Stomach (tissue), 19 donors: ENCODE measurements around the gene FDCSP. TPM values are rescaled to one million over a fixed set of nuclear protein-coding genes. Genes with fewer than 3 reads are reported as not detected.

Source experiments
- DNase-seq, 2 donors: peaks; one replicate each; pipeline versions ENCODE4 v3.0.0 to v3.0.0-alpha.2; 2013 to 2019
- H3K27ac ChIP-seq, 5 donors: fragments of 200-600 bp in 4 of 5; sonication (generic) in 4 of 5; one replicate each; pipeline ENCODE4 v1.5.1; 2013 to 2019; ENCODE audit warnings: mild to moderate bottlenecking in 1 of 5, moderate library complexity in 1 of 5
- H3K27me3 ChIP-seq, 3 donors: fragments of 200-600 bp; sonication (generic); one replicate each; pipeline ENCODE4 v1.5.1; 2017 to 2019; ENCODE audit warnings: mixed run types in 1 of 3
- H3K36me3 ChIP-seq, 4 donors: fragments of 200-600 bp; sonication (generic); 1 replicate in 3 of 4; 2 replicates in 1 of 4; pipeline ENCODE4 v1.5.1; 2016 to 2019
- H3K4me1 ChIP-seq, 4 donors: fragments of 200-600 bp; sonication (generic); one replicate each; pipeline ENCODE4 v1.5.1; 2016 to 2019
- H3K4me3 ChIP-seq, 4 donors: fragments of 200-600 bp; sonication (generic) in 3 of 4; one replicate each; pipeline ENCODE4 v1.5.1; 2016 to 2019; ENCODE audit warnings: mild to moderate bottlenecking in 1 of 4
- H3K9me3 ChIP-seq, 4 donors: fragments of 200-600 bp; sonication (generic); one replicate each; pipeline ENCODE4 v1.5.1; 2016 to 2019
- CTCF ChIP-seq, 7 experiments: fragments of 450-650 bp in 4 of 7; fragments of 200-600 bp in 3 of 7; sonication (generic) in 3 of 7; IDR thresholded peaks; one replicate each; pipeline ENCODE4 v1.5.1; 2016 to 2019; ENCODE audit warnings: antibody characterized with exemption in 7 of 7, control low read depth in 2 of 7, mild to moderate bottlenecking in 1 of 7
- EP300 ChIP-seq: sonication (generic); formaldehyde crosslinking; IDR thresholded peaks from one replicate; pipeline ENCODE4 v1.6.1; 2017; ENCODE audit warnings: antibody characterized with exemption
- POLR2A ChIP-seq, 4 donors: fragments of 450-650 bp; IDR thresholded peaks; one replicate each; pipeline ENCODE4 v1.6.1; 2016; ENCODE audit warnings: antibody characterized with exemption in 4 of 4, control low read depth in 2 of 4, mild to moderate bottlenecking in 1 of 4, moderate library complexity in 1 of 4
- POLR2AphosphoS5 ChIP-seq, 3 donors: sonication (generic); formaldehyde crosslinking; IDR thresholded peaks; one replicate each; pipeline ENCODE4 v1.6.1; 2016; ENCODE audit warnings: antibody characterized with exemption in 3 of 3
- WGBS, 5 donors: extraction: QIAGEN DNeasy Blood & Tissue Kit in 3 of 5; methylation state at CpG; one replicate each; pipeline versions ENCODE4 v1.1.5 to v1.1.7; 2013 to 2018; 5-methylcytosine and 5-hydroxymethylcytosine counted together
- intact Hi-C: fragments of 100-400 bp; cut with DNase I; formaldehyde crosslinking; loops from one replicate; pipeline ENCODE4 v1.15.1; 2023; ENCODE audit warnings: low total_unique reads
- long read RNA-seq, 10 donors: transcript quantifications; one replicate each; lab custom pipeline, GENCODE V29; 2026
- polyA plus RNA-seq, 3 donors: library from polyadenylated mRNA; stranded (reverse); fragments of 200-250 nt; gene quantifications; one replicate each; pipeline ENCODE4 v1.2.3, GENCODE V29; 2013
- total RNA-seq, 5 donors: library from RNA; depleted of rRNA; stranded (reverse); fragments of >200 nt; gene quantifications; one replicate each; pipeline versions ENCODE4 v1.1.0 to v1.2.3, GENCODE V29; 2014 to 2016
- donor health status: healthy with polysubstance abuse.
- donor health status: Bipolar disorder and iron deficiency.
- donor health status: healthy.

The FDCSP gene
- not detected for total RNA-seq
- polyA plus RNA-seq, result 10 to 100 TPM in 1 of 3 donors, not detected in 2; 46.5 TPM
- long read RNA-seq, donor 1, result 0 reads
- long read RNA-seq, donor 2, partial matches to known transcripts, result 0 of 2 reads
- long read RNA-seq, donor 2, other reads (novel, unspliced or antisense), result 0 of 2 reads
- long read RNA-seq, donor 3, result 0 reads
- long read RNA-seq, donor 4, result 0 reads
- long read RNA-seq, donor 5, partial matches to known transcripts, result 0 of 1 reads
- long read RNA-seq, donor 5, other reads (novel, unspliced or antisense), result 0 of 1 reads
- long read RNA-seq, donor 6, result 0 reads
- long read RNA-seq, donor 7, partial matches to known transcripts, result 0 of 2 reads
- long read RNA-seq, donor 7, other reads (novel, unspliced or antisense), result 0 of 2 reads
- long read RNA-seq, donor 8, result 0 reads
- long read RNA-seq, donor 9, result 0 reads
- long read RNA-seq, donor 10, result 0 reads

GRCh38 chr4:70225824-70226223 lies at the start of gene FDCSP:
Gene FDCSP, plus strand, starts transcription at chr4:70226124. Its CDS starts 5,071 bp downstream, at chr4:70231195.
- H3K4me1 ChIP-seq, result no peaks in the 10 kb centered on the region
- DNase-seq, result no peak
- H3K27me3 ChIP-seq, result no peaks in the 10 kb centered on the region
- H3K36me3 ChIP-seq, result no peaks in the 10 kb centered on the region
- H3K4me3 ChIP-seq, result no peak within 1 kb of the TSS
- no peak within 1 kb of the TSS for H3K27ac ChIP-seq
- H3K9me3 ChIP-seq, result no peaks in the 10 kb centered on the region
- TF ChIP-seq CTCF (IDR thresholded peaks at IDR 0.05) (no peak), POLR2AphosphoS5 (IDR thresholded peaks at IDR 0.05) (no peak), EP300 (no peak), POLR2A (IDR thresholded peaks at IDR 0.05) (no peak)
- WGBS, 5 donors, result 45 to 59% (median 51%) methylated on average over 2 of the region's 2 CpGs
- intact Hi-C loops, result no loop called here

GRCh38 chr4:70177090-70177489 lies 48.8 kb upstream of the FDCSP start:
- TF ChIP-seq POLR2AphosphoS5 (IDR thresholded peaks at IDR 0.05), result no peak
- no peak for TF ChIP-seq CTCF (IDR thresholded peaks at IDR 0.05)
- TF ChIP-seq EP300, result no peak
- no peak for TF ChIP-seq POLR2A (IDR thresholded peaks at IDR 0.05)
- Histone ChIP-seq H3K36me3 (no peaks in the 10 kb centered on the region), H3K27ac (no peak overlapping the region), H3K9me3 (no peaks in the 10 kb centered on the region), H3K27me3 (no peaks in the 10 kb centered on the region), H3K4me1 (no peaks in the 10 kb centered on the region), H3K4me3 (no peak overlapping the region)
- WGBS, 5 donors, result 54 to 79% (median 74%) methylated on average over 5 of the region's 5 CpGs
- no peak for DNase-seq
- intact Hi-C loops, result no loop called here

GRCh38 chr4:70178075-70178660 lies 47.8 kb upstream of the FDCSP start:
- no peak overlapping the region for H3K27ac ChIP-seq
- TF ChIP-seq POLR2AphosphoS5 (IDR thresholded peaks at IDR 0.05) (no peak), POLR2A (IDR thresholded peaks at IDR 0.05) (no peak)
- WGBS, 5 donors, result 86 to 95% (median 87%) methylated on average over 5 of the region's 5 CpGs
- no peaks in the 10 kb centered on the region for H3K27me3 ChIP-seq
- no peaks in the 10 kb centered on the region for H3K9me3 ChIP-seq
- intact Hi-C loops, result no loop called here
- H3K4me3 ChIP-seq, result no peak overlapping the region
- H3K36me3 ChIP-seq, result no peaks in the 10 kb centered on the region
- no peak for DNase-seq
- peaks cover 0 to 5% (median 0%) of the 10 kb centered on the region in 4 donors for H3K4me1 ChIP-seq

GRCh38 chr4:70179811-70180210 lies 46.1 kb upstream of the FDCSP start:
- no peaks in the 10 kb centered on the region for H3K27me3 ChIP-seq
- peaks cover 0 to 7% (median 0%) of the 10 kb centered on the region in 4 donors for H3K4me1 ChIP-seq
- H3K4me3 ChIP-seq, result no peak overlapping the region
- intact Hi-C loops, result no loop called here
- no peak for DNase-seq
- TF ChIP-seq POLR2AphosphoS5 (IDR thresholded peaks at IDR 0.05), result no peak
- no peak for TF ChIP-seq CTCF (IDR thresholded peaks at IDR 0.05)
- TF ChIP-seq POLR2A (IDR thresholded peaks at IDR 0.05), result no peak
- no peak for TF ChIP-seq EP300
- WGBS, 5 donors, result 59 to 79% (median 69%) methylated on average over 2 of the region's 2 CpGs
- no peak overlapping the region for H3K27ac ChIP-seq
- no peaks in the 10 kb centered on the region for H3K9me3 ChIP-seq
- no peaks in the 10 kb centered on the region for H3K36me3 ChIP-seq
